Thyroid gland (tissue), 4 donors: Measurements from ENCODE around the gene BTNL3.

ENCODE experiments used
- POLR2A ChIP-seq, 2 donors: fragments of 450-650 bp; IDR thresholded peaks; one replicate each; pipeline ENCODE4 v1.6.1; 2017; ENCODE audit warnings: antibody characterized with exemption in 2 of 2, mild to moderate bottlenecking in 2 of 2, moderate library complexity in 1 of 2
- TF ChIP-seq, protein P1 (sequence below), 6 experiments: fragments of 200-600 bp in 3 of 6; fragments of 450-650 bp in 3 of 6; sonication (generic) in 3 of 6; IDR thresholded peaks; one replicate each; pipeline ENCODE4 v1.5.1; 2016 to 2019; ENCODE audit warnings: antibody characterized with exemption in 6 of 6, mild to moderate bottlenecking in 2 of 6, inconsistent platforms in 1 of 6, moderate library complexity in 1 of 6

DNA sequence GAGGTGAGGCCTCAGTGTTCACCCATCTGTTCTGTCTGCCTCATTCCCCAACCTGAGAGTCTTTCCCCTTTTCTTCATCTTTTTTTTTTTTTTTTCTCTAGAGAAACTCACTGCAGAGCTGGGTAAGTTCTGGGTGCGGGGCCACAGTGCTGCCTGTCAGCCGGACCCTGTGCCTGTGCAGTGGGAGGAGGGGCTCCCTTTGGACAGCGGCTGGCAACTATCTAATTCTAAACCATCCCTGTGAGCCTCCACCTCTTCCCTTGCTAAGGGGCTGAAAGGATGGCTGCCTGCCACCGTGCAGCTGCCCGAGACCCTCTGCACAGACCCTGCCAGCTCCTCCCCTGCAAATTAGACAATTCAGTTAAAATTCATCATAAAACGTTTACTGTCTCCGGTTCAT lies 65.5 kb downstream of the BTNL3 start:
- TF ChIP-seq, protein P1, sequence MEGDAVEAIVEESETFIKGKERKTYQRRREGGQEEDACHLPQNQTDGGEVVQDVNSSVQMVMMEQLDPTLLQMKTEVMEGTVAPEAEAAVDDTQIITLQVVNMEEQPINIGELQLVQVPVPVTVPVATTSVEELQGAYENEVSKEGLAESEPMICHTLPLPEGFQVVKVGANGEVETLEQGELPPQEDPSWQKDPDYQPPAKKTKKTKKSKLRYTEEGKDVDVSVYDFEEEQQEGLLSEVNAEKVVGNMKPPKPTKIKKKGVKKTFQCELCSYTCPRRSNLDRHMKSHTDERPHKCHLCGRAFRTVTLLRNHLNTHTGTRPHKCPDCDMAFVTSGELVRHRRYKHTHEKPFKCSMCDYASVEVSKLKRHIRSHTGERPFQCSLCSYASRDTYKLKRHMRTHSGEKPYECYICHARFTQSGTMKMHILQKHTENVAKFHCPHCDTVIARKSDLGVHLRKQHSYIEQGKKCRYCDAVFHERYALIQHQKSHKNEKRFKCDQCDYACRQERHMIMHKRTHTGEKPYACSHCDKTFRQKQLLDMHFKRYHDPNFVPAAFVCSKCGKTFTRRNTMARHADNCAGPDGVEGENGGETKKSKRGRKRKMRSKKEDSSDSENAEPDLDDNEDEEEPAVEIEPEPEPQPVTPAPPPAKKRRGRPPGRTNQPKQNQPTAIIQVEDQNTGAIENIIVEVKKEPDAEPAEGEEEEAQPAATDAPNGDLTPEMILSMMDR (IDR thresholded peaks at IDR 0.05): no peak
- TF ChIP-seq POLR2A (IDR thresholded peaks at IDR 0.05): no peak
